ENCODE results near the gene ERP27.

The ERP27 gene

DNA sequence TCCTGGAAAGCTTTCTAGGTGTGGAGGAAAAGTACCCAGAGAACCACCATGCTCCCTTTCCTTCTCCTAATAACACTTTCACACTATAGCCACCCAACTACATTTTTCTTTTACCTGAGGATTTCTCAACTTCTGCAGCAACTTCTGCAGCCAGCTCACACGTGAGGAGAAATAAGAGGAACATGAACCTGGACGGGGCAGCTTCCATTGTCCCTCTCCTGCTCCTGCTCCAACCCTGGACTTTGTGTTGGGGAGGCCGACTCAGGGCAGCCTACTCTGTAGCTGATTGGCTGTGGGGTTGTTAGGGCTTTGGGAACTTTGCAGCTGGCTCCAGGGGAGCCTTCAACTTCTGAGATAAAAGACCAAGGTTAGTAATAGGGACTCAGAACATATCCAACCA lies at the start of gene ERP27:
ERP27 (minus strand) TSS at position 237 of the 400 bp plus-strand sequence; CDS start at position 208, 29 bp downstream.
- no peak for DNase-seq

DNA sequence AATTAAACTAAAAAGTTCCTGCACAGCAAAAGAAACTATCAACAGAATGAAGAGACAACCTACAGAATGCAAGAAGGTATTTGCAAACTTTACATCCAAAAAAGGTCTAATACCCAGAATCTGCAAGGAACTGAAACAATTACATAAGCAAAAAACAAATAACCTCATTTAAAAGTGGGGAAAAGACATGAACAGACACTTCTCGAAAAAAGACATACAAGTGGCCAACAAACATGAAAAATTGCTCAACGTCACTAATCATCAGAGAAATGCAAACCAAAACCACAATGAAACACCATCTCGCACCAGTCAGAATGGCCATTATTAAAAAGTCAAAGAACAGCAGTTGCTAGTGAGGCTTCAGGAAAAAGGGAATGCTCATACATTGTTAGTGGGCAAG lies 49.7 kb upstream of the ERP27 start:
- no peak for DNase-seq

DNA sequence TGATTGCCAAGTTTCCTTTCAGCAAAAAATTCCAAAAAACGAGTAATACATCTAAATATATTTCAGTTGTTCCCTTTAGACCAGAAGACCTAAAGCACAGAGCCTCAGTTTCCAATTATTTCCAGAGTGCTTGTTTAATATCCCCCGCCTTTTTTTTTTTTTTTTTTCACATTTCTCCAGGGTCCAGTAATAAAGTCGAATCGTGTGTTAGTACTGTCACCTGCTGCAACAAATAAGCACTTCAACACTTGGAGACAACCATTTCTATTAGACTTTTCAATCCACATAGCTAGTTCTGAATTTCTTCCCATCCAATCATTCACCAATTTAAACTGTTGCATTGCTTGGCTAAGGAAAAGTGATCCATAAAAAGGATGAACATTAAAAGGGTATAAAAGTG lies 48.1 kb upstream of the ERP27 start:
- DNase-seq: no peak

DNA sequence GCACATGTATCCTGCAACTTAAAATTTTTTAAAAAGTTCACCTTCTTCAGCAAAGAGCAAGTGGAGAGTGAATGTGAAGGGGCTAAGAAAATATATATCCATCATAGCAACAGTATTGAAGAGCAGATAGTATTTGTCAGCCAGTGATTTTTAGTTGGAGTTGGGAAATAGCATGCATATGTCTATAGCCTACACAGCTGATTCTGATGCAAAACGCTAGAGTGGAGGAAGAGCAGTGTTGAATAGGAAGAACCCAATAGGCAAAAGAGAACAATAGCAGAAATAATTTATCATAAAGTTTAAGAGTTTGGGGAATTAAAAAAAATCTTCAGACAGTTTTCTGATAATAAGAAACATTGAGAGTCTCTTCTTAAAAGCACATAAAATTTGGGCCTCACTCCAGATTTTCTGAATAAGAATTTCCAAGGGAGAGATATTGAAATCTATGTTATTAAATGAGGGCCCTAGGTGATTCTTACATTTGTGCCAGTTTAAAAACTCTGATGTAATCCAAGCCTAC lies 46.5 kb upstream of the ERP27 start:
- DNase-seq: no peak

DNA sequence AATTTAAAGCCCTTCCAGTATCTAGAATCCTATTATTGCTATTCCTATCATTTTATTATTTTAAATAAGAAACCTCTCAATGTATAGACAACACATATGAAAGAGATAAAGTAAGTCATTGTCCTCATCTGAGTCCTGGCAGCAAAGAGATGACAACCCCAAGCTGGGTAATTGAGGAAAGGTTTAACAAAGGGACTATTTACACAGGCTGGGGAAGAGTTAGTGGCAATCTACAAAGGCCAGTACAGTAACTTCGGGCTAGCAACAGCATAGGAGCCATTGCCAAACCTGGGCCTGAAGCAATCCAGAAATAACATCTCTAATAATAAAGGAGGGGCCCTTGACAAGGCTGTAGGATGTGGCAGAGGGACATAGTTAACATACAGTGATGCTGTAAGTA lies 45.7 kb upstream of the ERP27 start:
- no peak for DNase-seq

DNA sequence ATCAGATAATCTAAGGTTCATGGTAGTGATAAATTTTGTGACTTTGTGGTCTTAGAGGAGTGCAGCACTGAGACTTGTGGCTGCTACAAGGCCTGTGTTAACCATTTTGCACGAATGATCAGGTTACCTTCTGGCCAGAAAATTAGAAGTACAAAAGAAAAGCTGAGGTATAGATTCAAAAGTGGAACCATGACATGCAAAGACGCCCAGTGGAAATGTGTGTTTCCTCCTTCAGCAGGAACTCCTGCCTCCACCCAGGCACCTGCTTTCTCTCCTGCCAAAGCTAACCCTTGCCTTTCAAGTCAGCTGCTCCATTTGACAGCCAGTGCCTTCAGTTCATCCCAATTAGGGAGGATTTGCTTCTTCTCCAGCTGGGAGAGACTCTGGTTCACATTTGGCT lies 44.7 kb upstream of the ERP27 start:
- no peak for DNase-seq

DNA sequence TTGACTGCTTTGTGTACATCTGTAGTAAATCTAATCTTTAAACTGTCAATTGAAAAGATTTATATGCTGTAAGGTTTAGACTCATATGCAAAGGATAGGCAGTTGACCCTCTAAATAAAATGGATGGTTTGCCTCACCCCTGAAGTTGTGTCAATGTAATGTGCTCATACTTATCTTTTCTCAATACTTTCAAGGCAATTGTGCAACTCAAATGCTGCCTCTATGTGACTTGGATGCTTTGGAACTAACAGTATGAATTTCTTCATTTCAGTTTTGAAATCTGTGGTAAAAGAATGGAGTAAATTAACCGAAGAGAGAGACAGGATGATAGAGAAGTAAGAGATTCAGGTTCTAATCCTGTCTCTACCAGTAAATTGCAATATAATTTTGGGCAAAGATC lies 44.2 kb upstream of the ERP27 start:
- DNase-seq: no peak

DNA sequence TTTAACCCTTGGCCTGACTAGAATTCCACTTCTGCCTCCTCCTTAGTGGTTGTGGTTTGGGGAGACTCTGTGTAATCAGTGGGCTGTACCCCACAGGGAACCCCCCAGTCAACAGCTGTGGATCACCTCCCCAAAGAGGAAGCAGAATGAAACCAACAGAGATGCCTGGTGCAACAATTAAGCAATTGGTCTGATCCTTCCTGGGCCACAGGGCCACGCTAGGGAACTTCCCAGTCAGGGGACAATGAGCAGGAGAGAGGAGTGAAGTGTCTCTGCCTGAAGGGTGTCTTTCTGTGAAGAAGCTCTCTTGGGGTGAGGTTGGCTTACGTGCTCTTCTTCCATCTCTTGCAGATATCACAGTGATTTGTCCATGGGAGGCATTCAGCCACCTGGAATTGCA lies 42.7 kb upstream of the ERP27 start:
- no peak for DNase-seq

DNA sequence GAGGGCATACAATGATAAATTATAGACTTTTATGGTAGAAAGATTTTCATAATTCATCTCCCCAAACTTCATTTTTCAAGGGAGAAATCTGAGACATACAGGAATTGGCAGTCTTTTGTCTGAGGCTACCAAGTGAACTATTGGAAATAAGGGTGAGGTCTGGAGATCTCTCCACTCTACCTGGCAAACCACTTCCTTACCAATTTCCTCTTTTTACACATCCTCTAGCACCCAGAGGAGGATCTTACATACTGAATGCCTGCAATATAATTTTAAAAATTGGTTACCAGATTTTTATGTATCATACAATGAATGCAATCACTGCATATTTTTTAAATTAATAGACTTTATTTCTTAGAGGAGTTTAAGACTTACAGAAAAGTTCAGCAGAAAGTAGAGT lies 41.1 kb upstream of the ERP27 start:
- DNase-seq: no peak

DNA sequence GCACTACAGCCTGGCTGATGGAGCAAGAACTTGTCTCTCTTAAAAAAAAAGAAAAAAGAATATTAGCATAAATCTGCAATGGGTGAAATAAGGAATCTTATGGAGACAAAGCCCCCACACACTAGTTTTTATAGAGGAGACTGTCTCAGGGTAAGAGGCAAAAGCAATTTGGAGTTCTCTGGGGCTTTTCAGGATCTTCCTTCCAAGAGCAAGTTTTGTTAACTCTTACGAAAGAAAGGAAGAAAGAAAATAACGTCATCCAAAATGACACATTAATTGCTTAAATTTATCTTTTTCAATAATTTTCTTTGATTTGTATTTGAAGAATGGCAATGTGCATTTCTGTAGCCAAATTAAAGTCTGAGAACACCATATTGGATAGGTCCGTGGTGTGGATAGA lies 38.3 kb upstream of the ERP27 start:
- DNase-seq: no peak

DNA sequence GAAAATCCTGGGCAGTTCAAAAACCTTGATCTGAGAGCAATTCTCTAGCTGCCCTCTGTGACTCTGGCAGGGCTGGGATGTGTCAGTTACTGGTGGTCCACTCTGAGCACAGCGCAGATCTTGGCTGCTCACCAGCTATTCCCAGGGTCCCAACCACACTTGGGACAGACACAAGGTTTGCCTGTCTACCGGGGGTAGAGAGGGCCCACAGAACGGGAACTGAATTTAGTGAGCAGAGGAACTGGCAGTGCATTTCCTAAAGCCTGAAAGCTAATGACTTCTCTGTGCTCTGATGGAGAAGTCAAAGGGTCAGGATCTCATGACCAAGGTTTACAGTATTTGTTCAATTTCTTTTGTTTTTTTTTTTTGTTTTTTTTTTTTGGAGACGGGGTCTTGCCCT lies 37.1 kb upstream of the ERP27 start:
- no peak for DNase-seq

DNA sequence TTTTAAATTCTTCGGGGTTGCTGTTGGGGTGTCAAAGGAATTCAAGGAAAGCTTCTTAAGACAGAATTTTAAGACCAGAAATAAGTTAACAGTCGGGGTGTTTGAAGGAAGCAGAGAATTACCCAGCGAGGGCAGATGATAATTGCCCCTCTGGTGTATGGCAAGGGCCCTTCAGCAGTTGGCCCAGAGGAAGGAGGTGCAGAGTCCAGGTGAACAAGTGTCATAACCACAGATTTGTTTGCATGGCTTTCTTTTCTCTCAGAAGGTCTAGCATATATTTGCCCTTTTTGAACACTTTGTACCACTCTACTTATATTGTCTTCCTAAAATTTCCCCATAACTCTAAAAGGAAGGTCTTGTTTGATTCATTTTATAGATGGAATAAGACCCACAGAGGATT lies 36.3 kb upstream of the ERP27 start:
- DNase-seq: no peak

DNA sequence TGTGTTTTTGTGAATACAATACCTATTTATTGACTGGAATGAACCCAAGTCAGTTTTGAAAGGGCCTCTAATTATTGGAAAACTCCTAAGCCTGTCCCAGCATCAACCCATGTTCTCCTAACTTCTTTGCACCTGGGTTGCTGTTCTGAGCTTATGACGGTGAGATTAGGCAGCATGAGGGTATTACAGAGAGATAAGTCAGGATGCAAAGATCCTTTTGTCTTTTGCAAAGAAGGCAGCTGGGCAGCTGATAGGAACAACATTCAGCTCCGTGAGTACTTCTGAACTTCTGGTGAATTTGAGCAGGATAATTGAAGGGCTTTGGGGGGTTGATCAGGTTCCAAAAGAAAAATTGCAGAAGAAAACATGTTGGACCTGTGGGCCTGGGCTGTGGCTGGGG lies 34.5 kb upstream of the ERP27 start, which contains the start of gene PDE6H:
PDE6H (plus strand) TSS at position 227 of the 400 bp plus-strand sequence. CDS start 4,971 bp downstream, outside the sequence.
- no peak for DNase-seq

DNA sequence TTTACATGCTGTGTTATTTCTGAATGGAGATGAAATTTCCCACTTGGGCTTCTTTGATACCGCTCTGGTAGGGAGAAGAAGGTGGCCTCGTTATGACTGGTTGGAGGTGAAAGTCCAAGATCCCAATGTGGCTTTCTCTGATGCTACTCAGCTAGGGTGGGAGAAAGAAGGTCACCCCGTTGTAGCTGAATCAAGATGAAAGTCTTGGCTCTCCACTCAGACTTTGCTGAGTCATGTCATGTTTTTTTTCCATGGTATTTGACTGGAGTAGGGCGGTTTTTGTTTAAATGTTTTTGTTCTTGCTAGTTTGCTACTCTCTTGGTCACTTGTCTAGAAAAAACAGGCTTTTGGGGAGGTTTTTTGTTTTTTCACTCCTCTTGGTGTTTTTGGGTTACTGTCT lies 32.1 kb upstream of the ERP27 start:
- DNase-seq: no peak

DNA sequence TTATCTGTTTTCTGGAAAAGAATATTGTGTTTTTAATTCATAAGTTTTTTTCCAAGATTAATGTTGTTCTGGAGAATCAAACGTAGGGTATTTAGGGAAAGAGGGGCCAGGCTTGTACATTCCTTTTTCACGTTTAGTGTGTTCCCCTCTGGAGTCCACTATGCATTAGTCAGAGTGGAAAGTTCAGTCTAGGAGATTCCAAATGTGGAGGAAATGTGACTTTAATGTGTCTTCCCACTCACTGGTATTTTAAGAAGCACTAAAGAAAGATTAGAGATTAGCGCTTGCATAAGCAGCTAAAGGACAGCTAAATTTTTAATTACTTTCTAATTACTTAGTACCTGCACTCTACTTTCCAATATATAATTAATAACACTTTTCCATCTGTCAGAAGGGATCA lies 30.1 kb upstream of the ERP27 start:
- DNase-seq: no peak

DNA sequence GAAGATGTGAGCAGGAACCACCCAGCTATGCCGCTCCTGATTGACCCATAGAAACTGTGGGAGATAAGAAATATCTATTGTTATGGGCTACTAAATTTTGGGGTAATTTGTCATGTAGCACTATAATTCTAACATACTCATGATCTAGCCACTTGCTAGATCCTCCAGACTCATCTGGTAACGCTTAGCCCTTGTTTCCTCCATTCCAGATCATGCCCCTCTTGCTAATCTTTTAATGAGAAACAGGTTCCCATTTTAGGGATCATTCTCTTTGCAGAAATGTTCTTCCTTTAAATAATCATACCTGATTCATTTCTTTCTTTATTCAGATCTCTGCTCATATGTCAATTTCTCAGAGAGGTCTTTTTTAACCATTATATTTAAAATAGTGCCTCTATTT lies 26.9 kb upstream of the ERP27 start:
- DNase-seq: no peak

DNA sequence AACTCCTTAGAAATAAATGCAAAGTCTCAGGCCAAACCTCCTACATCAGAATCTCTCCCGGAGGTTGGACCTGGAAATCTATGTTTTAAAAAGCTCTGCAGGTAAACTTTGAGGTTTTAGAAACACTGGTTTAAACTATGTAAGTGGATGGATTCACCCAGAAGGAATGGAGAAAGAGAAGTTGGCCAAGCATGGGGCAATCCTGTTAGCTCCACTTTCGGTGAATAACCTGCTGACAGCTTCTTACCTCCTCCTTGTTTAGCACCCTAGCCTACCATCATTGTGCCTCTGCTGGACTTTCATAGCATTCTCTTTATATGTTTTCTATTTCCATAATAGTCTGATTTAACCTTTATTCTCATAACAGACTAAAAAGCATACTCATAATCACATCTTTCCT lies 26.1 kb upstream of the ERP27 start:
- DNase-seq: no peak

DNA sequence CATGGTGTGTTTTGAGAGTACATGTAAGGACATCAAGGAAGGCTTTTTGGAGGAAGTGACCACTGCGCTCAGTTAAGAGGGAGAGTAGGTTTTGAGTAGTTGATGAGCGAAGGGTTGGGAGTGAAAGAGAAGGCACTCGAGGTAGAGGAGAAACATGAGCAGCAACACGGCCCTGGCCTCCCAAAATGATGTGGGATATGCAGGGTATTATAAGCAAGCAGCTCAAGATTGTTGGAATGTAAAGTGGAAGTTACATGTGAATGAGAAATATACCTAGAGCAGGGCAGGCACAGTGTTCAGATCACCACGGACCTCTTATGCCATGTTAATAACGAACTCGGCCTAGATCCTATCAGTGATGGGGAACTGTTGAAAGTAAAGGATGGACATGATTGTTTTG lies 25.2 kb upstream of the ERP27 start:
- DNase-seq: no peak

DNA sequence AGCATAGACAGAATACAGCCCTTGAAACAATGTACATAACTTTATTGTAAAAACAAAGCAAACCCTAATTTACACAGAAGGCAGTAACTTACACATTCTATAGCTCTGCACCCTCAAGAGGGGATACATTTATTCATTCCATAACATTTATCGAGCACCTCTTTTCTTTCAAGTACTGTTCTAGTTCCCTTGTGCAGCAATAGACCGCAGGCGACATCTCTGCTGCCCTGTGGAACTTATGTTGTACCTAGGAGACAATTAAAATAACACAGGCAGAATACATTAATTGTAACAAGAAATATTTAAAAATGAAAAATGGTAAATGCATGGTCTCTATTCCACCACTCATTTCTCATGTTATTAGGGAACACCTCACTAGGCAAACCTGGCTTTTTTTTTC lies 24.5 kb upstream of the ERP27 start:
- DNase-seq: no peak

DNA sequence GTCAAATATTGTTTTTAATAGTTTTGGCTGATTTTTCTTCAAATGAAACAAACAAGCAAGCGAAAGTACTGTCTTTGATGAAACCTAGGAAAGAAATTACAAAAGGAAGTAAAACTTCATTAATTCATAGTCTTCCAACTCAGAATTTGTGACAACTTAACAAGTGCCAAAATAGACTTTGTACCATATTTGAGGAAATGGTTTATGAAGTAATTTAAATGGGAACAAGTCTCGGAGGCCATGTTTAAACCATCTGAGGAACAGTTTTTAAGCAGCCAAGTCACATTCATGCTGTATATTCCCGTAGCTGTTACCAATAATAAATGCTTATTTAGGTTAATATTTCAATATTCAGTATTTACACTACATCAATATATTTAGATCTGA lies 23.8 kb upstream of the ERP27 start:
- no peak for DNase-seq

DNA sequence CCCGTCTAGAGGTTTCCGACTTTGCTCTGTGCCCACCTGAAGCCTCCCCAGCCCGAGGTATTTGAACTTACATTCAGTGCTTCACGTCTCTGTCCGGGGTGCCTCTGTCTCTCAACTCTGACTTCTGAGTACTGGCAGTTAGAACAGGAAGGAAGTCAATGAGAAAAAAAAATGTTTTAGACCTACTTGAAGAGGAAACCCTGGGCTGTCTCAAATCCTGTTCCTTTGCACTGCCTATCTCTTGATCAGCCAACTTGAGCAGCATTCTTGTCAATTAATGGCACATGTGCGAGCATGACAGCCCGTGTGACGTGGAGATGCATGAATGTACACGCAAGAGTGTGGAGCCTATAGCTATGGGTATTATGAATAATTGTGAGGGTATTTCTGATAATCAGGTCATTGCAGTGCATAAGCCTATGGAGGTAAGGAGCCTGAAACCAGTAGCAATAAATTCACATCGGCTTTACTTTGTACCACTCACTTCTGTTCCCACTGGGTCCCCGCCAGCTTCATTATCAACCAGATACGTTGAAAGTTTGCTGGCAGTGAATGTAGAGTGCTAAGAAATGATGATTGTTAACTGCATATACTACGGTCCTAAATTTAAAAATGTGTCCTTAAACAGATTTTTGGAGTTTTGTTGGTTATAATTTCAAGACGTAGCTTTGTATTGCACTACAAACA lies 23.3 kb upstream of the ERP27 start, which contains the start of gene ARHGDIB:
ARHGDIB (minus strand) TSS at position 136 of the 687 bp plus-strand sequence. CDS start 10,889 bp downstream, outside the sequence.
- DNase-seq: peak; percentile 70

DNA sequence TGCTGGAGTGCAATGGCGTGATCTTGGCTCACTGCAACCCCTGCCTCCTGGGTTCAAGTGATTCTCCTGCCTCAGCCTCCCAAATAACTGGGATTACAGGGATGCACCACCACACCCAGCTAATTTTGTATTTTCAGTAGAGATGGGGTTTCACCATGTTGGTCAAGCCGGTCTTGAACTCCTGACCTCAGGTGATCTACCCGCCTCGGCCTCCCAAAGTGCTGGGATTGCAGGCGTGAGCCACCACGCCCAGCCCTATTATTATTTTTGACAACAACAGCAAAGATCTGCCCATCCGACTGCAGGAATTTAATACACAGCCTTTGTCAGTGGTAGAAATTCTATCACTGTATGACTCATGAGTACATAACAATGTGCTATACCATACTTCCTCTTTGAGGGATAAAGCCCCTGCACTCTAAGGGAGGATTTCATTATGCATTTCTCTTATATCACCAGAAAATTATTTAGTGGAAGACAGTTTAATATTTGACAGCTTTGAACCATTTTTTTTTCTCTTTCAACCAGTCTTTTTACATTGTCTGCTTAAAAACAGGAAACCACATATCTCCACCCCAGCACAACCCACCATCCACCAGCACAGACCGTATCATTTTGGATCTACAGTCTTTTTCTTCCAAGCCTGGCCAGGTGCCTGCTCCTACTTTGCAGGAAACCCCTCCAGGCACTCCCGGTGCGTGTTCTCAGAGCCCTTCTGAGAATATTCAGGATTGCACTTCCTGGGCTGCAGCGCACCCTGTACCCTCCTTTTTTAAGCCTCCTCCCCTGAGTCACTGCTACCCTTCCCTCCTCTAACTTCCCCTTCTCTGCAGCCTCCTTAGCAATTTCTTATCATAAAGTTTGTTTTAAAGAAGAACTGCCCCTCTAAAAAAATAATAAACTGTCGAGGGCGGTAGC lies 22.5 kb upstream of the ERP27 start:
- peak; percentile 47 for DNase-seq

DNA sequence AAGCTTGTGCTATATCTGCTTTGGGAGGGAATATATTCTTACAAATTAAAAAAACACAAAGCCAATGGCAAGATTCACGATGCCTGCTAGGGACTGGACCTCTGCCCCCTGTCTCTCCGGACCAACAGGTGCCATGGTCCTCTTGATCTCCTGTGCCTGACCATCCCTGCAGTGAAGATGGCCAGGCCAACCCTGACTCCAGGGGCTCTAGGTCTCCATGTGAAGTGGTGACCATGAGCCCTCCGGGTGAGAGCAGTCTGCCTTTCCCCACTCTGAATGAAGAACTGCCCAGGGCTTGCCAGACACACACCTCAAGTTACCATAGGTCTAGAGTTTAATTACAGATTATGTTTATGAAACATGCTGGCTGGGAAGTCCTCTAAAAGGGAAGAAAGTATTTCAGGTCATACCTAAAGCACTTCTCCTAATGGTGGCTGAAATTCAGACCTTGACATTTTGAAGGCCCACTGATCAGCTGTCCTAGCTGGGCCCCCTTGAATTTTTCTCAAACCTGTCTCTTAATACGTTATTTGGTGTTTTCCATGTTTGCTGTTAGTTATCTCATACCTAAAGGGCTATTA lies 21.7 kb upstream of the ERP27 start:
- no peak for DNase-seq

DNA sequence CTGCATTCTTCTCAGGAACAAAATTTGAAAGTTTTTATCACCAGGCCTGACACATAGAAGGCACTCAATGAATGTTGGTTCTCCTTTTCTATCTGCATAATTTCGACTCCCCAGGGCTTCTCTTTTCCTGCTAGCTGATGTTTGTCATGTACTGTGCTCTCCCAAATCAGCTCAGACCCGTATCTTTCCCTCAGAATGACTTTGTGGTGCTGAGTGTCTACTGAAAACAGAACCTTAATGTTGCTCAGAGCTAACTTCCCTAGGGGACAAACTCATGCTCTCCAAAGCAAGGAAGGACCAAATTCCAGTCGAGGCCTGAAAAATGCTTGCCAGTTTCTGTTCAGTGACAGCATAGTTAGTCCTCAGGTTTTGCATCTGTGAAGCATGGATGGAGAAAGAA lies 21.1 kb upstream of the ERP27 start:
- no peak for DNase-seq

Data from activated naive CD4-positive, alpha-beta T cell treated with Interleukin-2 at 50 U/mL for 16 hours (primary cell).